ENCODE data around the gene CAPZB.

CAPZB gene

DNA sequence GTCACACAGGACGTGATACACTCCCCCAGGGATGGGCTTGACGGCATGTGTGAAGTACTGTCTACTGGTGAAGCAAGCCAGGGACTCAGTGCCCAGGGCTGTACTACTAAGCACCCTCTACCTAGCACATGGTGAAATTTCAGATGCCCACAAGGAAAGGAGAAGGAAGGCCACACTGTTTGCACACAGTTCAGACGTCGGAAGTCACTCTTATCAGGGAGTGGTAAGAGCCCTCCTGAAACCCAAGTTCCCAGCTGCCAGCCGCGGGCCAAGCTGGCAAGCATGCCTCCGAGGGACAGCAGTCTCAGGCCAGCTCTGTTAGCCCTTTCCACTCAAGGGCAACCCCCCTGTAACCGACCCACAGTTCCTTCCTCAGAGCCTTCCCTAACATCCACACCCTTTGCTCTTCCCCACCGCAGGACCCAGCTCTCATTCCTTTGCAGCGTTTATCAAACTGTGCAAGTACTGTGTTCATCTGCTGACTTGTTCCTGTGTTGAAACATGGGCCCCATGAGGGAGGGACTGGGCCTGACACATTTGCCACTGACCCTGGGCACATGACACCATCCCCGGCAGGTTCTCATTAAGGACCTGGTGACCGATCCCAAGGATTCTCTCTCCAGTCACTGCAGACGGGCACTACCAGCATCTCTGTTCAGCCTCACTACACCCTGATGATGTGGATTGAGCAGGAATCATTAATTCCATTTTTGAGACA is 114.7 kb downstream of the CAPZB start:
- H3K4me3 ChIP-seq (ENCODE audit: low read length): no peak overlapping the region
- H3K79me2 ChIP-seq (ENCODE audit: low read length): peaks cover 9% of the 10 kb centered on the region; the same call in 1 of the 2 replicates
- H3K27ac ChIP-seq (ENCODE audit: low read length): no peak overlapping the region
- no peaks in the 10 kb centered on the region for H3K9me3 ChIP-seq (replicated peaks; ENCODE audit: insufficient read depth, low read length)
- H2AFZ ChIP-seq (ENCODE audit: low read length): no peak overlapping the region
- no peak overlapping the region for H3K9ac ChIP-seq (ENCODE audit: low read length)
- H3F3A ChIP-seq (ENCODE audit: insufficient read depth, low read length): no peaks in the 10 kb centered on the region
- H3K4me2 ChIP-seq (ENCODE audit: low read depth, low read length): no peak overlapping the region
- H3K9me2 ChIP-seq (replicated peaks; ENCODE audit: insufficient read depth, low read length): no peaks in the 10 kb centered on the region
- H3K36me3 ChIP-seq (replicated peaks; ENCODE audit: insufficient read depth, low read length): no peaks in the 10 kb centered on the region
- H3K4me1 ChIP-seq (ENCODE audit: low read length): no peaks in the 10 kb centered on the region
- no peak for DNase-seq
- H3K27me3 ChIP-seq (replicated peaks; ENCODE audit: insufficient read depth, low read length): no peaks in the 10 kb centered on the region
- H4K20me1 ChIP-seq (ENCODE audit: insufficient read depth, low read length): 0 out of 2 replicates have a peak, but pooled peaks cover 2% of the 10 kb centered on the region
- TF ChIP-seq, protein P1, sequence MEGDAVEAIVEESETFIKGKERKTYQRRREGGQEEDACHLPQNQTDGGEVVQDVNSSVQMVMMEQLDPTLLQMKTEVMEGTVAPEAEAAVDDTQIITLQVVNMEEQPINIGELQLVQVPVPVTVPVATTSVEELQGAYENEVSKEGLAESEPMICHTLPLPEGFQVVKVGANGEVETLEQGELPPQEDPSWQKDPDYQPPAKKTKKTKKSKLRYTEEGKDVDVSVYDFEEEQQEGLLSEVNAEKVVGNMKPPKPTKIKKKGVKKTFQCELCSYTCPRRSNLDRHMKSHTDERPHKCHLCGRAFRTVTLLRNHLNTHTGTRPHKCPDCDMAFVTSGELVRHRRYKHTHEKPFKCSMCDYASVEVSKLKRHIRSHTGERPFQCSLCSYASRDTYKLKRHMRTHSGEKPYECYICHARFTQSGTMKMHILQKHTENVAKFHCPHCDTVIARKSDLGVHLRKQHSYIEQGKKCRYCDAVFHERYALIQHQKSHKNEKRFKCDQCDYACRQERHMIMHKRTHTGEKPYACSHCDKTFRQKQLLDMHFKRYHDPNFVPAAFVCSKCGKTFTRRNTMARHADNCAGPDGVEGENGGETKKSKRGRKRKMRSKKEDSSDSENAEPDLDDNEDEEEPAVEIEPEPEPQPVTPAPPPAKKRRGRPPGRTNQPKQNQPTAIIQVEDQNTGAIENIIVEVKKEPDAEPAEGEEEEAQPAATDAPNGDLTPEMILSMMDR (IDR thresholded peaks at IDR 0.05; ENCODE audit: low read length): no peak
- TF ChIP-seq EZH2 (optimal IDR thresholded peaks at IDR 0.05; ENCODE audit: low read depth, low read length) (no peak), EZH2phosphoT487 (IDR thresholded peaks at IDR 0.05; ENCODE audit: low read length) (no peak)

DNA sequence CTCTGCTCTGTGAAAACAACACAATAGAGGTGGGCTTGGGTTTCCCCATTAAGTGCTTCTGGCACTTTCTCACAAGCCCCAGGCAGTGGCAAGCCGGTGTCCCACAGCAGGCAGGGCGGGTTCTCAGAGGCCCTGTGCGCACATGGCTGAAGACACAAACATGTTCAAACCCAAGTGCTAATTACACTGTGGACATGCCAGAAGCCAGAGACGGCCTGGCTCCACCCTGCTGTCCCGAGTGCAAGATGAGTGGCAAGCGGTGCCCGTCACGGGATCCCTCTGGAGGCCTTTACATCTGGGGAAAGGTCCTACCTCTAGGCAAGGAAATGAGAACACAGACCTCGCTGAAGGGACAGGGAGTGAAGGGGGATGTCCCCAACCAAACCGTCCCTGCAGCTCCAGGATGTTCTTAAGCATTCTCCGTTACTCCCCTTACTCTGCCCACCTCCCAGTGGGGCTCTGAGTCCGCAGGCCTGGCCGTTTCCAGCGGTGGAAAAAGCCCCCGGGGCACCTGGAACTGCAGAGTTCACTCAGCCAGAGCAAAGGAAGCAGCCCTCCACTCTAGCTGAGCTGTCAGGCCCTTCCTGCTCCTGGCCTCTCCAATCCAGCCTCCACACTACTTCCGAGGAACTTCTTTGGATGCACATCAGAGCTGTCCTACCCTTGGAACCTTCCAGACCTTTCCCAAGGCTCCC is 115.8 kb downstream of the CAPZB start:
- Histone ChIP-seq H3K9me3 (replicated peaks; ENCODE audit: insufficient read depth, low read length) (no peaks in the 10 kb centered on the region), H3K27ac (ENCODE audit: low read length) (no peak overlapping the region), H3K9ac (ENCODE audit: low read length) (no peak overlapping the region), H3K36me3 (replicated peaks; ENCODE audit: insufficient read depth, low read length) (no peaks in the 10 kb centered on the region), H3K4me2 (ENCODE audit: low read depth, low read length) (no peak overlapping the region), H3K27me3 (replicated peaks; ENCODE audit: insufficient read depth, low read length) (no peaks in the 10 kb centered on the region), H3K9me2 (replicated peaks; ENCODE audit: insufficient read depth, low read length) (no peaks in the 10 kb centered on the region), H3K4me3 (ENCODE audit: low read length) (no peak overlapping the region), H3F3A (ENCODE audit: insufficient read depth, low read length) (no peaks in the 10 kb centered on the region), H2AFZ (ENCODE audit: low read length) (no peak overlapping the region), H3K4me1 (ENCODE audit: low read length) (no peaks in the 10 kb centered on the region), H3K79me2 (ENCODE audit: low read length) (peaks cover 10% of the 10 kb centered on the region; the same call in 1 of the 2 replicates), H4K20me1 (ENCODE audit: insufficient read depth, low read length) (0 out of 2 replicates have a peak, but pooled peaks cover 2% of the 10 kb centered on the region)
- DNase-seq: no peak
- TF ChIP-seq, protein P1 (IDR thresholded peaks at IDR 0.05; ENCODE audit: low read length): no peak
- no peak for TF ChIP-seq EZH2 (optimal IDR thresholded peaks at IDR 0.05; ENCODE audit: low read depth, low read length)
- TF ChIP-seq EZH2phosphoT487 (IDR thresholded peaks at IDR 0.05; ENCODE audit: low read length): no peak

DNA sequence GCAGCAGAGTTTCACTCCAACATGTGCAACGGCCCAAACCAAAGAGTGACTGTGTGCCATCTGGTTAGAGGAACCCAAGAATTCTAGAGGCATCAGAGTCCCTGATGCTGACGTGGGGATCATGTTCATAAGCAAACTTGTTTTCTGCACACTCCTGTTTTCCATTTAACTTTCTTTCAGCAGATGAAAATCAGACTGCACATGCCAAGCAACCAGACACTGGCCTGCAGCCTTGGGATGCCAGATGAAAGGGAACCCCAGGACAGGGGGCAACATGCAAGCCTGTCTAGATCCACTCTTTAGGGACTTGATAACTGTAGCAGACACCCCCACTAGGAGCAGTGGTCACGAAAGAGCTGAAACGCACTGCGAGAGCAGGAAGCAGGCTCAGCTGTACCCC is 116.4 kb downstream of the CAPZB start:
- H3K4me3 ChIP-seq (ENCODE audit: low read length): no peak overlapping the region
- no peaks in the 10 kb centered on the region for H3K9me2 ChIP-seq (replicated peaks; ENCODE audit: insufficient read depth, low read length)
- no peaks in the 10 kb centered on the region for H3K4me1 ChIP-seq (ENCODE audit: low read length)
- TF ChIP-seq EZH2 (optimal IDR thresholded peaks at IDR 0.05; ENCODE audit: low read depth, low read length) (no peak), EZH2phosphoT487 (IDR thresholded peaks at IDR 0.05; ENCODE audit: low read length) (no peak)
- TF ChIP-seq, protein P1 (IDR thresholded peaks at IDR 0.05; ENCODE audit: low read length): no peak
- no peak overlapping the region for H2AFZ ChIP-seq (ENCODE audit: low read length)
- no peak overlapping the region for H3K27ac ChIP-seq (ENCODE audit: low read length)
- H3K9ac ChIP-seq (ENCODE audit: low read length): no peak overlapping the region
- no peaks in the 10 kb centered on the region for H3K36me3 ChIP-seq (replicated peaks; ENCODE audit: insufficient read depth, low read length)
- no peak overlapping the region for H3K4me2 ChIP-seq (ENCODE audit: low read depth, low read length)
- H3K79me2 ChIP-seq (ENCODE audit: low read length): peaks cover 14% of the 10 kb centered on the region; the same call in 1 of the 2 replicates
- H4K20me1 ChIP-seq (ENCODE audit: insufficient read depth, low read length): 0 out of 2 replicates have a peak, but pooled peaks cover 2% of the 10 kb centered on the region
- no peaks in the 10 kb centered on the region for H3K9me3 ChIP-seq (replicated peaks; ENCODE audit: insufficient read depth, low read length)
- no peaks in the 10 kb centered on the region for H3K27me3 ChIP-seq (replicated peaks; ENCODE audit: insufficient read depth, low read length)
- no peaks in the 10 kb centered on the region for H3F3A ChIP-seq (ENCODE audit: insufficient read depth, low read length)
- DNase-seq: no peak
